ENCODE measurements around the gene GID8. TPM values are rescaled to one million over a fixed set of nuclear protein-coding genes. Genes with fewer than 3 reads are reported as not detected.

Gene GID8
- total and polyA plus RNA-seq, 2 donors (not counting 3 experiments of a cell fraction or from before 2014, with no cell fraction given) = 25.3 to 34.6 TPM

DNA sequence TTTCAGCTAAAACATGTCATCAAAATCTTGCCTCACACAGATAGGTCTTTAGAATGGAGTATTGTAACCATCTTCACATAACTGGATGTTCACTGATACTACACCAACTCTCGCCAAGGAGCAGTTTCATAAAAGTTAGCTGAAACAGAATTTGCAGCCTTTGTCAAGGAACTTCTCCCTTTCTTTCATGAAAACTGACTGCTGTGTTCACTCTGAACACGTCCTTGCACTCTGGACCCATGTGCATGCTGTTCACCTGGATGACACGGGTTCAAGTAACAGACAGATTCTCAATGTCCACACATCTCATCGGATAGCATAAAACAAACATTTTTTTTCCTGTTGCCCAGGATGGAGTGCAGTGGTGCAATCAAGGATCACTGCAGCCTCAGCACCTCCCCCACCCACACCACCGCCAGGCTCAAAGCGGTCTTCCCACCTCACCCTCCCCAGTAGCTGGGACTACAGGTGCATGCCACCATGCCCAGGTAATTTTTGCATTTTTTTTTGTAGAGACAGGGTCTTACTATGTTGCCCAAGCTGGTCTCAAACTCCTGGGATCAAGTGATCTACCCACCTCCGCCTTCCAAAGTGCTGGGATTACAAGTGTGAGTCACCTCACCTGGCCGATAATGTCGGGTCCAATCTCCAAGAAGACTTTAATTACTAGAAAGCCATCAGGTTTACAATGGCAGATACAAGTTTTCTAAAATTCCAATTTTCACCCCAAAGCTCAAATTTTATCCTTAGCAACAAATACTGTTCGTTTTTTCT is 21.1 kb upstream of the GID8 start:
- TF ChIP-seq GATA2 (IDR thresholded peaks at IDR 0.05; ENCODE audit: insufficient read depth, insufficient read length, low read depth, low read length) (no peak), JUN (IDR thresholded peaks at IDR 0.05; ENCODE audit: borderline replicate concordance, insufficient read depth, insufficient read length, low read depth) (no peak), POLR2AphosphoS5 (IDR thresholded peaks at IDR 0.05; ENCODE audit: insufficient read depth, low read depth, low read length) (no peak), CTCF (IDR thresholded peaks at IDR 0.05; ENCODE audit: extremely low read depth in 1 of 2, insufficient read depth in 1 of 2, low read depth in 1 of 2, low read length in 2 of 2) (no peak), MYC (IDR thresholded peaks at IDR 0.05; ENCODE audit: low read depth, low read length) (no peak), MAX (IDR thresholded peaks at IDR 0.05; ENCODE audit: insufficient read depth, insufficient read length) (no peak), POLR2A (IDR thresholded peaks at IDR 0.05; ENCODE audit: low read depth, low read length) (no peak), FOS (IDR thresholded peaks at IDR 0.05; ENCODE audit: borderline replicate concordance, insufficient read depth, low read length) (no peak), EZH2 (IDR thresholded peaks at IDR 0.05; ENCODE audit: borderline replicate concordance, low read depth, low read length, severe bottlenecking) (no peak)
- Histone ChIP-seq H3K36me3 (ENCODE audit: control insufficient read depth in 2 of 2, extremely low read depth in 1 of 2, insufficient read depth in 2 of 2, low read length in 2 of 2) (peaks cover 0 to 7% of the 10 kb centered on the region in 2 experiments), H4K20me1 (replicated peaks; ENCODE audit: control insufficient read depth, extremely low read depth, insufficient read depth, low read length) (peaks cover 22% of the 10 kb centered on the region), H3K9me1 (replicated peaks; ENCODE audit: control insufficient read depth, extremely low read depth, insufficient read depth, low read length) (no peaks in the 10 kb centered on the region), H3K27me3 (ENCODE audit: control insufficient read depth in 2 of 2, insufficient read depth in 2 of 2, low read length in 2 of 2) (no peaks in the 10 kb centered on the region), H3K4me1 (ENCODE audit: control insufficient read depth, extremely low read depth, insufficient read depth, low read length) (no peaks in the 10 kb centered on the region), H3K27ac (ENCODE audit: insufficient read depth, low read depth, low read length) (no peak overlapping the region), H2AFZ (ENCODE audit: low read depth, low read length) (no peak overlapping the region), H3K4me2 (ENCODE audit: insufficient read depth, low read length) (no peak overlapping the region), H3K4me3 (replicated peaks in 1 of 3; ENCODE audit: insufficient read depth in 1 of 3, low read depth in 1 of 3, low read length in 3 of 3) (no peak overlapping the region), H3K9ac (replicated peaks; ENCODE audit: extremely low read depth, insufficient read depth, low read length) (no peak overlapping the region), H3K9me3 (replicated peaks; ENCODE audit: control insufficient read depth, insufficient read depth, low read length) (no peaks in the 10 kb centered on the region), H3K79me2 (ENCODE audit: control insufficient read depth, insufficient read depth, low read length) (peaks cover 96% of the 10 kb centered on the region)
- CTCF ChIA-PET = interaction anchor here (1.2 to 3.3 kb wide), 4 partner anchors 9 to 56 kb away, joined by 3 to 21 read pairs (median 10); no protein-coding TSS in a partner anchor
- no peak for DNase-seq (ENCODE audit: low read depth, low spot score)
- dilution Hi-C loops (cut with MboI; ENCODE audit: extremely low pct_ligation_motif_present, low sequenced_read_pairs) (no loop called here), intact Hi-C loops (cut with micrococcal nuclease) (no loop called here)
- POLR2A ChIA-PET = no interaction called here
- no peak for FAIRE-seq
- no TSS peak for BruUV-seq (replicated peaks)
